Gastrocnemius medialis (tissue), 4 donors: ENCODE data around the gene APBB2. TPM values are rescaled to one million over a fixed set of nuclear protein-coding genes. Genes with fewer than 3 reads are reported as not detected.
"Not testable (repeated sequence)": the region's sequence is repeated elsewhere in the genome, so short reads cannot be mapped to it uniquely, and the experiment has no call there.

Source experiments
- ATAC-seq, 2 donors: fragments of 150-250 bp; one replicate each; pipeline ENCODE4 v1.9.1; 2016
- DNase-seq, 2 donors: peaks; one replicate each; pipeline ENCODE4 v3.0.0-alpha.2; 2019
- H3K27ac ChIP-seq, 4 donors: fragments of 200-600 bp; sonication (generic); 1 replicate in 1 of 4; 2 replicates in 3 of 4; pipeline ENCODE4 v1.5.1; 2016 to 2018; ENCODE audit warnings: mild to moderate bottlenecking in 2 of 4, moderate library complexity in 1 of 4
- H3K27me3 ChIP-seq, 3 donors: fragments of 200-600 bp; sonication (generic) in 2 of 3; 1 replicate in 1 of 3; 2 replicates in 2 of 3; pipeline versions ENCODE4 v1.5.1 to v1.6.0; 2016 to 2019; ENCODE audit warnings: mild to moderate bottlenecking in 1 of 3, moderate library complexity in 1 of 3
- H3K36me3 ChIP-seq, 2 donors: fragments of 200-600 bp; sonication (generic) in 1 of 2; one replicate each; pipeline ENCODE4 v1.5.1; 2017 to 2018
- H3K4me1 ChIP-seq, 2 donors: fragments of 200-600 bp; sonication (generic) in 1 of 2; one replicate each; pipeline ENCODE4 v1.5.1; 2016 to 2017; ENCODE audit warnings: mild to moderate bottlenecking in 2 of 2
- H3K4me3 ChIP-seq, 4 donors: fragments of 200-600 bp; sonication (generic) in 3 of 4; 1 replicate in 1 of 4; 2 replicates in 3 of 4; pipeline ENCODE4 v1.5.1; 2016 to 2019; ENCODE audit warnings: mild to moderate bottlenecking in 2 of 4
- H3K9me3 ChIP-seq, 3 donors: fragments of 200-600 bp; sonication (generic) in 2 of 3; 1 replicate in 1 of 3; 2 replicates in 2 of 3; pipeline ENCODE4 v1.5.1; 2016 to 2019
- POLR2A ChIP-seq, 2 donors: fragments of 450-650 bp; IDR thresholded peaks; one replicate each; pipeline ENCODE4 v1.6.1; 2017; ENCODE audit warnings: antibody characterized with exemption in 2 of 2, mild to moderate bottlenecking in 2 of 2, moderate library complexity in 2 of 2
- in situ Hi-C, 4 donors: fragments of 200-750 bp; cut with MboI; loops; one replicate each; pipeline versions ENCODE4 v1.15.0 to v1.8.0; 2017; ENCODE audit warnings: low sequenced_read_pairs in 4 of 4
- intact Hi-C: fragments of 100-400 bp; cut with DNase I; formaldehyde crosslinking; loops from one replicate; pipeline ENCODE4 v1.15.1; 2023; ENCODE audit warnings: low total_unique reads
- total RNA-seq, 4 donors: library from RNA; depleted of rRNA; stranded (reverse); fragments of >200 nt; gene quantifications; one replicate each; pipeline versions ENCODE4 v1.1.0 to v1.2.3, GENCODE V29; 2016
- TF ChIP-seq, protein P1 (sequence below), 5 experiments: fragments of 450-650 bp in 3 of 5; fragments of 200-600 bp in 2 of 5; sonication (generic) in 2 of 5; IDR thresholded peaks in 4 of 5; conservative IDR thresholded peaks in 1 of 5; 1 replicate in 4 of 5; 2 replicates in 1 of 5; pipeline ENCODE4 v1.5.1; 2016 to 2019; ENCODE audit warnings: antibody characterized with exemption in 5 of 5, mild to moderate bottlenecking in 3 of 5, moderate library complexity in 3 of 5

Gene APBB2
- total RNA-seq, 4 donors from 2014 or later: 14.3 to 20.5 (median 14.5) TPM

DNA sequence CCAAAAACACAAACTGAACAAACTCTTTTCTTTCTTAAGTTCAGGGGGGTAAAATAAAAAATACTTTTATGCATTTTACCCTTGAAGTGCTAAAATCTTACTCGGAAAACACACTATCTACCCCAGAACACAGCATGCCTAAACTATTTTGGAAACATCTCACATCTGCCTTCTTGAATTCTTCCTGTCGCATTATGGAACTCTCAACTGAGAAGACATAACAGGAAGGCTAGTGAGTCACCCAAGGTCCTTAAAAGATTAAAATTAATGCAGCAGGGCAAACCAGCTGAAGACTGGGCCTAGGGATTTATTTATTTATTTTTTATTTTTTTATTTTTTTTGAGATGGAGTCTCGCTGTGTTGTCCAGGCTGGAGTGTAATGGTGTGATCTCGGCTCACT, 208.2 kb downstream of the APBB2 start:
- DNase-seq: no peak
- Histone ChIP-seq H3K27me3 (no peaks in the 10 kb centered on the region), H3K27ac (no peak overlapping the region), H3K36me3 (no peaks in the 10 kb centered on the region), H3K9me3 (no peaks in the 10 kb centered on the region), H3K4me3 (no peak overlapping the region), H3K4me1 (no peaks in the 10 kb centered on the region)
- no peak for ATAC-seq
- TF ChIP-seq, protein P1, sequence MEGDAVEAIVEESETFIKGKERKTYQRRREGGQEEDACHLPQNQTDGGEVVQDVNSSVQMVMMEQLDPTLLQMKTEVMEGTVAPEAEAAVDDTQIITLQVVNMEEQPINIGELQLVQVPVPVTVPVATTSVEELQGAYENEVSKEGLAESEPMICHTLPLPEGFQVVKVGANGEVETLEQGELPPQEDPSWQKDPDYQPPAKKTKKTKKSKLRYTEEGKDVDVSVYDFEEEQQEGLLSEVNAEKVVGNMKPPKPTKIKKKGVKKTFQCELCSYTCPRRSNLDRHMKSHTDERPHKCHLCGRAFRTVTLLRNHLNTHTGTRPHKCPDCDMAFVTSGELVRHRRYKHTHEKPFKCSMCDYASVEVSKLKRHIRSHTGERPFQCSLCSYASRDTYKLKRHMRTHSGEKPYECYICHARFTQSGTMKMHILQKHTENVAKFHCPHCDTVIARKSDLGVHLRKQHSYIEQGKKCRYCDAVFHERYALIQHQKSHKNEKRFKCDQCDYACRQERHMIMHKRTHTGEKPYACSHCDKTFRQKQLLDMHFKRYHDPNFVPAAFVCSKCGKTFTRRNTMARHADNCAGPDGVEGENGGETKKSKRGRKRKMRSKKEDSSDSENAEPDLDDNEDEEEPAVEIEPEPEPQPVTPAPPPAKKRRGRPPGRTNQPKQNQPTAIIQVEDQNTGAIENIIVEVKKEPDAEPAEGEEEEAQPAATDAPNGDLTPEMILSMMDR (IDR thresholded peaks at IDR 0.05 in 4 of 5, conservative IDR thresholded peaks at IDR 0.05 in 1 of 5): no peak
- TF ChIP-seq POLR2A (IDR thresholded peaks at IDR 0.05): no peak
- intact Hi-C loops: no loop called here
- in situ Hi-C loops: no loop called here

DNA sequence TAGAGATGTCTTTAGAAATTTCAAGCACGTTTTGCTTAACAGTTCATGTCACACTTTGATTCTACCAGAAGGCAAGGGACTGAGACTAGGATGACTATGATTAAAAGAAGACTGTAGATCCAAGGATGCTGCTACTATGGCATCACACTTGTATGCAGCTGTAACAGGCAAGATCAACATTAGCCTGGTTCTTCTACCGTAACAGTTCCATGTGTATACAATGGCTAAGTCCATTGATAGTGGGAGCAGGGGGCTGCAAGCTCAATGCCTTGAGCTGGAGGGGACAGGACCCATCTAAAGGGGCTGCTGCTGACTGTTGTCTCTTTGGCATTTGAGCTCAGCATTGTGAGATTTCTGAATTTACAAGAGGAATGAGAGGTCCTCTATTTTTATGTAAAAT, 212.0 kb downstream of the APBB2 start:
- H3K4me3 ChIP-seq: no peak overlapping the region
- H3K27ac ChIP-seq: no peak overlapping the region
- TF ChIP-seq, protein P1 (IDR thresholded peaks at IDR 0.05 in 4 of 5, conservative IDR thresholded peaks at IDR 0.05 in 1 of 5): no peak
- TF ChIP-seq POLR2A (IDR thresholded peaks at IDR 0.05): no peak
- ATAC-seq (no peak), DNase-seq (no peak)
- no peaks in the 10 kb centered on the region for H3K36me3 ChIP-seq
- intact Hi-C loops: no loop called here
- H3K4me1 ChIP-seq: peaks cover 0 to 6% of the 10 kb centered on the region in 2 donors
- H3K27me3 ChIP-seq: no peaks in the 10 kb centered on the region
- H3K9me3 ChIP-seq: no peaks in the 10 kb centered on the region
- in situ Hi-C loops: no loop called here

DNA sequence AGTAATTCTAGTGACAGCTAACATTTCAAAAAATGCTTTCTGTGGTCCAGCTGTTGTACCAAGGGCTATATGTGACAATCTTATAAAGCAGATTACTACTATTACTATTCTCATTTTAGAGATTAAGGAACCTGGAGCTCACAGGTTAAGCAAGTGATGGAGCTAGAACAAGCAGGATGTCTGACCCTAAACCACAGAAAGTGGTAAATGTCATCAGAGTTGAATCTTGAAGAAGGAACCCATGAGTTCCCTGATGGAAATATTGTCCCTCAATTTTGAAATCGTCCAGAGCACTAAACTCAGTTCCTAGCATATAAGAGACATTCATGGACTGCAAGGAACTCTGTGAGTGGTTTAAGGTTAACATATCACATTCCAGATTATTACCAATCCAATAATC, 214.0 kb downstream of the APBB2 start:
- ATAC-seq (no peak), DNase-seq (no peak)
- H3K4me3 ChIP-seq: no peak overlapping the region
- H3K4me1 ChIP-seq: peaks cover 0 to 6% of the 10 kb centered on the region in 2 donors
- in situ Hi-C loops (no loop called here), intact Hi-C loops (no loop called here)
- H3K9me3 ChIP-seq: no peaks in the 10 kb centered on the region
- H3K27ac ChIP-seq: no peak overlapping the region
- TF ChIP-seq POLR2A (IDR thresholded peaks at IDR 0.05): no peak
- TF ChIP-seq, protein P1 (IDR thresholded peaks at IDR 0.05 in 4 of 5, conservative IDR thresholded peaks at IDR 0.05 in 1 of 5): no peak
- H3K27me3 ChIP-seq: no peaks in the 10 kb centered on the region
- no peaks in the 10 kb centered on the region for H3K36me3 ChIP-seq

DNA sequence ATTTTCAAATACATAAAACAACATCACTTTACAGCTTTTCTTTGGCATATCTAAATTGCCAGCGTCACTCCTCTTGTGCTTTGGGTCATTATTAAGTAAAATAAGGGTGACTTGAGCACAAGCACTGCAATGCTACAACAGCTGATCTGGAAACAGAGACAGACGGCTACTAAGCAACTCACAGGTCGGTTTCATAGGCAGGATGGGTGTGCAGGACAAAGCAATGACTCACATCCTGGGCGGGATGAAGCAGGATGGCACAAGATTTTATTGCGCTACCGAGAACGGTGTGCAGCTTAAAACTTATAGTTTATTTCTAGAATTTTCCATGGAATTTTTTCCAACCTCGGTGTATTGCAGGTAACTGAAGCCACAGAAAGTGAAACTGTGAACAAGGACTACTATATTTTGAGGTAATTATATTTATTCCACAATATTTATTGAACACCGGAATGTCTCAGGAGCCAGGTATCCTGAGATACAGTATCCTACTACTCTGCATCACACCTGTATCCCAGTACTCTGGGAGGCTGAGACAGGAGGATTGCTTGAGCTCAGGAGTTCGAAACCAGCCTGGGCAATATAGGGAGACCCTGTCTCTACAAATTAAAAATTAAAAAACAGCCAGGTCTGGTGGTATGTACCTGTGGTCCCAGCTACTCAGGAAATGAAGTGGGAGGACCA, 215.5 kb downstream of the APBB2 start:
- ATAC-seq (peak; percentile 56 to 78), DNase-seq (no peak)
- Histone ChIP-seq H3K36me3 (no peaks in the 10 kb centered on the region), H3K4me1 (peaks cover 0 to 6% of the 10 kb centered on the region in 2 donors), H3K27me3 (no peaks in the 10 kb centered on the region), H3K9me3 (no peaks in the 10 kb centered on the region), H3K27ac (peak overlapping the region in 3 of 4 donors; percentile 14 to 52 (median 30)), H3K4me3 (peak overlapping the region in 2 of 4 donors; percentile 13)
- TF ChIP-seq, protein P1 (IDR thresholded peaks at IDR 0.05 in 4 of 5, conservative IDR thresholded peaks at IDR 0.05 in 1 of 5): no peak
- no peak for TF ChIP-seq POLR2A (IDR thresholded peaks at IDR 0.05)
- in situ Hi-C loops: no loop called here
- intact Hi-C loops: no loop called here

DNA sequence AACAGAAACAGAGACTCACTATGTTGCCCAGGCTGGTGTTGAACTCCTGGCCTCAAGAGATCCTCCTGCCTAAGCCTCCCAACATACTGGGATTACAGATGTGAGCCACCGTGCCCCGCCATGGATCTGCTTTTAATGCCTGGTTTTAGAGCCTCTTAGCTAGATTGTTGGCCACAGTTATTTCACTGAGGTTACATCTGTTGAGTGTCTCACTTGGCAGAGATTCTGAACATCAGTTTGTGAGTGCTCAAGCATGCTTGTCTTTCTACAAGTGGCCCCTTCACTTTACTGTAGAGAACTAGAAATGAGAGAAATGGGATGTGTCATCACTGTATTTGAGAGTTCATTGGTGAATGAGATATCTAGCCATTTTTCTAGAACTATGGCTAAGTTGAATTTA, 218.5 kb downstream of the APBB2 start:
- no peak for TF ChIP-seq POLR2A (IDR thresholded peaks at IDR 0.05)
- TF ChIP-seq, protein P1 (IDR thresholded peaks at IDR 0.05 in 4 of 5, conservative IDR thresholded peaks at IDR 0.05 in 1 of 5): no peak
- ATAC-seq: no peak
- no peaks in the 10 kb centered on the region for H3K9me3 ChIP-seq
- no peaks in the 10 kb centered on the region for H3K36me3 ChIP-seq
- in situ Hi-C loops (no loop called here), intact Hi-C loops (no loop called here)
- H3K27ac ChIP-seq: no peak overlapping the region
- DNase-seq: no peak
- peaks cover 0 to 6% of the 10 kb centered on the region in 2 donors for H3K4me1 ChIP-seq
- no peaks in the 10 kb centered on the region for H3K27me3 ChIP-seq
- no peak overlapping the region for H3K4me3 ChIP-seq

DNA sequence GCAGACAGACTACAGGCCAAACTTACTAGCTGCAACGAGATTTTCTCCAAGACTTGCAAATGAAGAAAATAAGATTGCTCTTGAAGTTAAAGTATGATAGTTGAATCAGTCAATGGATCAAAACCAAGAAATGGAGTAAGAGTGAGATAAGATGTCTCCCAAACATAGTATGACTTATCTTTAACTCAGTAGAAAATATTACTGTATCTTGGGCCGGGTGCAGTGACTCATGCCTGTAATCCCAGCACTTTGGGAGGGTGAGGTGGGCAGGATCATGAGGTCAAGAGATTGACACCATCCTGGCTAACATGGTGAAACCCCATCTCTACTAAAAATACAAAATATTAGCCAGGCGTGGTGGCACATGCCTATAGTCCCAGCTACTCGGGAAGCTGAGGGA, 220.0 kb downstream of the APBB2 start:
- intact Hi-C loops, H3K4me3 ChIP-seq, DNase-seq, H3K9me3 ChIP-seq, H3K27ac ChIP-seq, in situ Hi-C loops, H3K4me1 ChIP-seq, H3K36me3 ChIP-seq, H3K27me3 ChIP-seq, ATAC-seq: not testable (repeated sequence)

DNA sequence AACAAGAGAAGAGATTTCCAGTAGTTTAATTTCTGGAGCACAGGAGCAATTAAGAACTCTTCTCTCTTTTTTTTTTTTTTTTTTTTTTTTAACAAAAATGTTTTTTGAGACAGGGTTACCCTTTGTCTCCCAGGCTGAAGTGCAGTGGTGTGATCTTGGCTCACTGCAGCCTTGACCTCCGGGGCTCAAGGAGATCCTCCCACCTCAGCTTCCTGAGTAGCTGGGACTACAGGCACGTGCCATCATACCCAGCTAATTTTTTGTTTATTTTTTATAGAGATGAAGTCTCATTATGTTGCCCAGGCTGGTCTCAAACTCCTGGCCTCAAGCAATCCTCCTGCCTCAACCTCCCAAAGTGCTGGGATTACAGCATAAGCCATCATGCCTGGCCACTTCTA, 221.0 kb downstream of the APBB2 start:
- H3K36me3 ChIP-seq, H3K9me3 ChIP-seq, H3K4me1 ChIP-seq, intact Hi-C loops, H3K4me3 ChIP-seq, H3K27ac ChIP-seq, DNase-seq, ATAC-seq, in situ Hi-C loops, H3K27me3 ChIP-seq: not testable (repeated sequence)
